ENCODE data around the gene ADAMTS9. TPM values are rescaled to one million over a fixed set of nuclear protein-coding genes. Genes with fewer than 3 reads are reported as not detected.

Gene ADAMTS9
- total and polyA plus RNA-seq, 2 donors (not counting 3 experiments of a cell fraction or from before 2014, with no cell fraction given), result 6.5 to 23.9 TPM

DNA sequence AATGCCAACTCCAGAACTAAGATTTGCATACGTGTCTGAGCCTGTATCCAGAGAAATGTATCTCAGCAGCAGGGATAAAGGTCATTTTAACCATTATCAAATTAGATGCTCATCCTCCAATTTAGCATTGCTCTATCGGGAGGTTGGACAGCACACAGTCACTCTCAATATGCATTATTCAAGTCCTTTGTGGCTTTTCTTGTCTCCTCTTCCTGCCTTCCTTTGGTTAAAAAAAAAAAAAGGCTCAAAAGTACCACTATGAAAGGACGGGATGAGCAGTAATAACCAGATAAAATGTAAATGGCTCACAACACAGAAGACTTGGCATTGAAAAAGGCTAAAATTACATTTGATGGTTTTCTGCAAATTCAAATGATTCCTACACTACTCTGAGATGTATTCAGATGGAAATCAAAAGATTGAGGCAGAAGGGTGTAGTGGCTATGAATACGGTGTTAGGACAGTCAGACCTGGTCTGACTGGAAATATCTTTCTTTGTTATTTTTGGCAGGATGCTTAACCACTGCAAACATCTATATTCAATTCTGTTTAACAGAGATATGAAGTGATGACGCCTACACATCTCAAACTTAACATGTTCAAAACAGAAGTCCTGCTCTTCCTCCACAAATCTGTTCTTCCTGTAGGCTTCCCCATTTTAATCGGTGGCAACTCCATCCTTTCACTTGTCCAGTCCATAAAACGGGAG, 109.6 kb downstream of the ADAMTS9 start:
- peaks cover 5% of the 10 kb centered on the region for H3K4me1 ChIP-seq (ENCODE audit: control insufficient read depth, extremely low read depth, insufficient read depth, low read length)
- no peaks in the 10 kb centered on the region for H4K20me1 ChIP-seq (replicated peaks; ENCODE audit: control insufficient read depth, extremely low read depth, insufficient read depth, low read length)
- ChIA-PET CTCF (interaction anchor here (0.6 to 1.7 kb wide), 4 partner anchors 9 to 118 kb away, joined by 3 to 5 read pairs (median 4); no protein-coding TSS in a partner anchor), POLR2A (no interaction called here)
- no peak overlapping the region for H3K4me2 ChIP-seq (ENCODE audit: insufficient read depth, low read length)
- H3K9me3 ChIP-seq (replicated peaks; ENCODE audit: control insufficient read depth, insufficient read depth, low read length), result no peaks in the 10 kb centered on the region
- TF ChIP-seq FOS (IDR thresholded peaks at IDR 0.05; ENCODE audit: borderline replicate concordance, insufficient read depth, low read length) (no peak), EZH2 (IDR thresholded peaks at IDR 0.05; ENCODE audit: borderline replicate concordance, low read depth, low read length, severe bottlenecking) (no peak), JUN (IDR thresholded peaks at IDR 0.05; ENCODE audit: borderline replicate concordance, insufficient read depth, insufficient read length, low read depth) (no peak), GATA2 (IDR thresholded peaks at IDR 0.05; ENCODE audit: insufficient read depth, insufficient read length, low read depth, low read length) (no peak), POLR2AphosphoS5 (IDR thresholded peaks at IDR 0.05; ENCODE audit: insufficient read depth, low read depth, low read length) (no peak), MYC (IDR thresholded peaks at IDR 0.05; ENCODE audit: low read depth, low read length) (no peak), POLR2A (IDR thresholded peaks at IDR 0.05; ENCODE audit: low read depth, low read length) (no peak)
- TF ChIP-seq, protein P1, sequence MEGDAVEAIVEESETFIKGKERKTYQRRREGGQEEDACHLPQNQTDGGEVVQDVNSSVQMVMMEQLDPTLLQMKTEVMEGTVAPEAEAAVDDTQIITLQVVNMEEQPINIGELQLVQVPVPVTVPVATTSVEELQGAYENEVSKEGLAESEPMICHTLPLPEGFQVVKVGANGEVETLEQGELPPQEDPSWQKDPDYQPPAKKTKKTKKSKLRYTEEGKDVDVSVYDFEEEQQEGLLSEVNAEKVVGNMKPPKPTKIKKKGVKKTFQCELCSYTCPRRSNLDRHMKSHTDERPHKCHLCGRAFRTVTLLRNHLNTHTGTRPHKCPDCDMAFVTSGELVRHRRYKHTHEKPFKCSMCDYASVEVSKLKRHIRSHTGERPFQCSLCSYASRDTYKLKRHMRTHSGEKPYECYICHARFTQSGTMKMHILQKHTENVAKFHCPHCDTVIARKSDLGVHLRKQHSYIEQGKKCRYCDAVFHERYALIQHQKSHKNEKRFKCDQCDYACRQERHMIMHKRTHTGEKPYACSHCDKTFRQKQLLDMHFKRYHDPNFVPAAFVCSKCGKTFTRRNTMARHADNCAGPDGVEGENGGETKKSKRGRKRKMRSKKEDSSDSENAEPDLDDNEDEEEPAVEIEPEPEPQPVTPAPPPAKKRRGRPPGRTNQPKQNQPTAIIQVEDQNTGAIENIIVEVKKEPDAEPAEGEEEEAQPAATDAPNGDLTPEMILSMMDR (IDR thresholded peaks at IDR 0.05; ENCODE audit: extremely low read depth in 1 of 2, insufficient read depth in 1 of 2, low read depth in 1 of 2, low read length in 2 of 2), result no peak
- TF ChIP-seq, protein P2, sequence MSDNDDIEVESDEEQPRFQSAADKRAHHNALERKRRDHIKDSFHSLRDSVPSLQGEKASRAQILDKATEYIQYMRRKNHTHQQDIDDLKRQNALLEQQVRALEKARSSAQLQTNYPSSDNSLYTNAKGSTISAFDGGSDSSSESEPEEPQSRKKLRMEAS (IDR thresholded peaks at IDR 0.05; ENCODE audit: insufficient read depth, insufficient read length), result no peak
- no TSS peak for BruUV-seq (replicated peaks)
- H3K27me3 ChIP-seq (ENCODE audit: control insufficient read depth in 2 of 2, insufficient read depth in 2 of 2, low read length in 2 of 2), result no peaks in the 10 kb centered on the region
- H3K79me2 ChIP-seq (ENCODE audit: control insufficient read depth, insufficient read depth, low read length), result no peaks in the 10 kb centered on the region
- FAIRE-seq (no peak), DNase-seq (ENCODE audit: low read depth, low spot score) (peak; percentile 24)
- dilution Hi-C loops (cut with MboI; ENCODE audit: extremely low pct_ligation_motif_present, low sequenced_read_pairs) (no loop called here), intact Hi-C loops (cut with micrococcal nuclease) (no loop called here)
- H3K9me1 ChIP-seq (replicated peaks; ENCODE audit: control insufficient read depth, extremely low read depth, insufficient read depth, low read length), result no peaks in the 10 kb centered on the region
- H3K27ac ChIP-seq (ENCODE audit: insufficient read depth, low read depth, low read length), result no peak overlapping the region
- H2AFZ ChIP-seq (ENCODE audit: low read depth, low read length), result no peak overlapping the region
- H3K36me3 ChIP-seq (ENCODE audit: control insufficient read depth in 2 of 2, extremely low read depth in 1 of 2, insufficient read depth in 2 of 2, low read length in 2 of 2), result no peaks in the 10 kb centered on the region
- no peak overlapping the region for H3K9ac ChIP-seq (replicated peaks; ENCODE audit: extremely low read depth, insufficient read depth, low read length)
- H3K4me3 ChIP-seq (replicated peaks in 1 of 3; ENCODE audit: insufficient read depth in 1 of 3, low read depth in 1 of 3, low read length in 3 of 3), result no peak overlapping the region
